Fibroblast of skin of back (primary cell): ENCODE measurements around the gene TMC2.
"Not testable (repeated sequence)": the region's sequence is repeated elsewhere in the genome, so short reads cannot be mapped to it uniquely, and the experiment has no call there.

Experiments used
- DNase-seq: peaks from one replicate; pipeline ENCODE4 v3.0.0-alpha.2; 2013

Gene TMC2

DNA sequence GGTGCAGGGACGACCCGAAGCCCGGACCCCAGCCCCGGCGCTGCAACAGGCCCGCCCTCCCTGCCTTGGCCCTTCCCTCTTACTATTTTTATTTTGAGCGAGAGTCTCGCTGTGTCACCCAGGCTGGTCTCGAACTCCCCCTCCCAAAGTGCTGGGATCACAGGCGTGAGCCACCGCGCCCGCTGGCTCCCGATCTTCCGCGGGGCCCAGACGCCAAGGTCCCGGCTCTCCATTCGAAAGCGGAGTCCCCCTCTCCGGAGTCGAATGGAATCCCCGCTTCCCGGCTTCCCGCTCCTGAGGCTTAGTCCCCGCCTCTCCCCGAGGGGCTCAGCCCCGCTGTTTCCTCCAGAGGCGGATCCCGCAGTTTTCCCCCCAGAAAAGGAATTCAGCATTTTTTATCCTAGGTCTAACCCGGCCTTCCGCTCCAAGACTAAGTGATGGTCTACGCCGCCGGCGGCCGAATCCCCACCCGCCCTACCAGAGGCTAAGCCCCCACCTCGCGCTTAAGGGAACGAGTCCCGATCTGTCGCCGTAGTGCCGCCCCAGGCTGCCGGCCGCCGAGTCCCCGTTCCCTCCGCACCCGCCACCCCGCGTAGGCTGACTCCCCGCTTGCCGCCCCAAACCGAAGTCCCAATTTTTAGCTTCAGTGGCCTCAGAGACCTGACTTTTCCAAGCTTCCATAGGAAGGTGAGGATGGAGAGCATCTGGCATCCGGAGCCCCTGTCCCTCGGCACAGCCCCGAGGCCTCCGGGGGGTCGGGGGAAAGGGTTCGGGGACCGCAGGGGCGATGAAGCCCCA, 11.5 kb upstream of the TMC2 start:
- peak; percentile 74 for DNase-seq

DNA sequence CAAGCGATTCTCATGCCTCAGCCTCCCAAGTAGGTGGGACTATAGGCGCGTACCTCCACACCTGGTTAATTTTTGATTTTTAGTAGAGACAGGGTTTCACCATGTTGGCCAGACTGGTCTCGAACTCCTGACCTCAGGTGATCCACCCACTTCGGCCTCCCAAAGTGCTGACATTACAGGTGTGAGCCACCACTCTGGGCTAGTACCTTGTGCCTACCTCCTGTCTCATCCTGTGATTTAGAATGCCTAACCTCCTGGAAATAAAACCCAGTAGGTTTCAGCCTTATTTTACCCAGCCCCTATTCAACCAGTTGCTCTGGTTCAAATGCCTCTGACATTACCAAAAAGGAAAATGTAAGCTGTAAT, 10.2 kb upstream of the TMC2 start:
- not testable (repeated sequence) for DNase-seq

DNA sequence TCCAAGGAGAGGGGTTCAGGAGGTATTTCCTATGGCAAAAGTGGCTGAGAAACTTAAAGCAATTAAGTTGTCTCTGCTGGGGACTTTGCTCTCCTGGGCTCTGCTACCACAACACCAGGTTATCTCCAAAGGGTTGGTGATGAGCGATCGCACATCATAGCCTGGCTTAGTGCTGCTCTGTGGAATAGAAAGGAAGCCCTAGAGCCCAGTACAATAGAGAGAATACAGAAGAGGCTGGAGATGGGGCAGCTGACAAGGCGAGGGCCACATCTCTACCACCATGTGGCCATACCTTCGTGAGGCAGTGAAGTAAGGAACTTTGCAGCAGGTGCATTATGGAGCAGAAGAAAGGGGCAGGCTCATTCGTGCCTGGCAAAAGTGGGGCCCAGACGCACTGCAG, 8.6 kb upstream of the TMC2 start:
- no peak for DNase-seq

DNA sequence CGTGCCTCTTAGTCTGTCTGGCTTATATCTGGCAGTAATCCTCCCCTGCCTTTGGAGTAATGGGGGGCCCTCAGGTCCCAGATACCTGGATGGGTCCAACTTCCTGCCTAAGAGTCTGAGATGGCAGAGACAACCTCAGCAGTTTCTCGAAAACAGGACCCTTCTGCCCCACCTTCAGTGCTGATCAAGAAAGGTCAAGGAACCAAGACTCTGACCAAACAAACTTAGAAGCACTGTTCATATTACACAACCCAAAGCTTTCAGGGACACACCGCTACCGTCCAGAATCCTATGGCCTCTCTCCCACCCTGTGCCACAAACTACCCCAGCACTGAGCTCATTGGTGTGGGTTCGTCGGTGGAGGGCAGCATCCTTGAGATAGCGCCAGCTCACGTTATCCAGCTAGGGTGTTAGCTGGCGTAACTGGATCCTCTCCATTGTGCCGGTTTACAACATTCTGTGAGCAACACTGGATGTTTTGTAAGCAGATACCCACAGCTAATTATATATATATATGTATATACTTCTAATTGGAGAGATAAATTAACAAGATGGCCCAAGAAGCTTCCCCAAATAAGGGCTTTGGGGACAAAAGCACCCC, 7.6 kb upstream of the TMC2 start:
- DNase-seq, result no peak

DNA sequence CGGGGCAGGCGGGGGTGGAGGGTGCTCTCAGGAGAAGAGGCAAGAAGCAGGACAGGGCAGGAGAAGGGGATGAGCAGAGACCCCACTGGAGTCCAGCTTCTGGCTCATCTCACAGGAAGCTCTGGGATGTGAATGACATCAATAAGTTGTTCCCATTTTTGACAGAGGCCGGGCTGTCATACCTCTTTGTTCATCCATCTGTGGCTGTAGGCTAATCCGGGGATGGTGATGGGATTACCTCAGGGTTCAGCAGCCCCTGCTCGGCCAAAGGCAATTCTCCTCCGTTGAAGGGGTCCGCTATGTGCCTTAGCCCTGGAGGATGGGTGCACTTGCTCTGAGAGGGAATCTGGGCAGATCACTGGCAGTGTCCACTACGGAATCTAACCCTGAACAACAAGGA, 3.3 kb upstream of the TMC2 start:
- no peak for DNase-seq

DNA sequence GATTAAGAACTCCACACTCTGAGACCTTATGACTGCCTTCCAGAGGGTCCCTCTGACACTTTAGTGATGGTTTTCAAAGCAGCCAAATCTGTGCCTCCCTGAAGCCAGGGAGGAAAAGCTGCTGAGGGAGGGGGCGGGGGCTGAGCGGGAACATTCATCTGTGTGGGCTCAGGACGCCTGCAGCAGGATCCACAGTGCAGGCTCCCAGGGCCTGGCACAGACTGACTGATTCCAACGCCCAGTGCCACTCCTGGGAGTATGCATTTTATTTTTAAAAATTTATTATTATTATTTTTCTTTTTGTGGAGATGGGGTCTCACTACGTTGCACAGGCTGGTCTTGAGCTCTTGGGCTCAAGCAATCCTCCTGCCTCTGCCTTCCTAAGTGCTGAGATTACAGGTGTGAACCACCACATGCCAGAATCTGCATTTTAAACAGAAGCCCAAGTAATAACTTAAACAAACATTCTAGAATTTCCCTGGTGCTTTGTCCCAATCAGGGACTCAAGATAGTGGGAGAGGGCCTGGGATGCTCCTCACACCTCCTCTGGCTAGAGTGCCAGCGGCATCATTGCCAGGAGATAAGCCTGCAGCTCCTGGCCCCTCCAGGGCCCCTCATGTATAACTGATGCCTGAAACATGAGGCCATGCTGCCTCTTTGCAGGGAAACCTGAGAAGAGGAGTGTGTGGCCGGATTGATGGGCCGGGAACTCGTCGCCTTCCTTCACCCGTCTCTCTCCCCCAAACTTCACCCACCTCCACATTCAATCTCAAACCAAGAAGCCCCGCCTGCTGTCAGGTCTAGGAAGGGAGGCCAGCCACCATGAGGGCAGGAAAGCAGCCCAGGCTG, 438 bp upstream of the TMC2 start:
- DNase-seq, result no peak

DNA sequence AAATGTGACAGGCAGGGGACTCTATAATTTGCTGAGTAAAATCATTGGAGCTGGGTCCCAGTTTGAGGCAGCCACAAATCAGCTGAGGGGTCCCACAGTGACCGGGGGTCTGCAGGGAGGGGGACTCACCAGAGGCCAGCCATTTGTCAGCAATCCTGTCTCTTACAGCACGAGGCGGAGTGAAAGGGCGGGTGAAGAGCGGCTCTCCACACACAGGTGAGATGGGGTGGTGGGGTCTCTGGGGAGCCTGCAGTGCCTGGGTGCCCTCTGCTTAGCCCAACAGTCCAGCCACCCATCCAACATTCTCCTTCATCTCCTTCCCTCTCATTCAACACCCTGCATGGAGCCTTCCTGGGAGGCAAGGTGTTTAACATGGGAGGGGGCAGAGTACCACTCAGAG, 728 bp downstream of the TMC2 start:
- DNase-seq, result no peak

DNA sequence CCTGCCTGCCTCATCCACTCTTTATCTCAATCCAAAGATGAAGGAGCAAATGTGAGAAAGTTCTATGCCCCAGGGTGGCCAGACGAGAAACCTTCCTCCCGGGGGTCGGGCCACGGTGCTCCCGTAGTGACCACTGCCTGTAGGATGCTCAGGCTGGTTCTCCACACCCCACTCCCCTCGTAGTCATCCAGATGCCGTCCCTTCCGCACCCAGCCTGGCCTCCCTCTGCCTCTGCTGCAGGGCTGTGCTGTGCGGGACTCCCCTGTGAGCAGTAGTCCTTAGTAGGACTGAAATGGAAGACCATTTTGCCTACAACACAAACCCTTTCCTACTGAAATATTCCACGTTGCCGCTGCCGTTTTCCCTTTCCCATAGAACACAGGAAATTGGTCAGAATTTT, 2.0 kb downstream of the TMC2 start:
- no peak for DNase-seq

DNA sequence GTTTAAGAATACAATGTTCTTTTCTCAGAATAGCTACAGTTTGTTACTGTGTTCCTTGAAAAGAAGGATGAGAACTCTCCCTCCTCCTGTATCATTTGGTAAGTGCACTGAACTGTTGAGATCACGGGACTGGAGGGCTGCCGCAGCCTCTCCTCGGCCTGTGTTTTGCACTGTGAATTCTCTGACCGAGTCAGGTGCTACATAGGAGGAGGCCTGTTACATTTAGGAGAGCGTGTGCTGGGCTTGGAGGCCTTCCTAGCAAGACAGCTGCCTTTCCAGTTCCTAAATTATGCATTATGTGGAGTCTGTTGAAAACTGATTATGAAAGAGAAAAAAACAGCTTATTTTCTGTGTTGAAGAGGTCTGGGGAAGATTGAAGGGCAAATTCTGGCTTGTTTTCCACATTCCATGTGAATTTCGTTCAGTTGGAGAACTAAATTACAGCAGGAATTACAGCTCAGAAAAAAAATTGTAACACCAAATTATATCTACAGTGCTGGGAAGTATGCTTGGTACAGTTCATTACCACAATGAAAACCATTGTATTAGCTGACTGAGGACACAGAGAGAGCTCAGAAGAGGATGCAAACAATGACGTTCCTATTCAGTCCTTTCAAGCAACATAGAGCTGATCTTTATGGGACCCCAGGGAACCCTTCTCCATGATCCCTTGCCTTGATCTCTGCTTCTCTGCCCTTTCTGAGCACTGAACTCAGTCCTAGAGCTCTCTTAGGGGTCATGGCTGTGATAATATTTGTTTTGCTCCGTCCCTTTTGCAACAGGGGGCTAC, 2.8 kb downstream of the TMC2 start:
- DNase-seq, result no peak

DNA sequence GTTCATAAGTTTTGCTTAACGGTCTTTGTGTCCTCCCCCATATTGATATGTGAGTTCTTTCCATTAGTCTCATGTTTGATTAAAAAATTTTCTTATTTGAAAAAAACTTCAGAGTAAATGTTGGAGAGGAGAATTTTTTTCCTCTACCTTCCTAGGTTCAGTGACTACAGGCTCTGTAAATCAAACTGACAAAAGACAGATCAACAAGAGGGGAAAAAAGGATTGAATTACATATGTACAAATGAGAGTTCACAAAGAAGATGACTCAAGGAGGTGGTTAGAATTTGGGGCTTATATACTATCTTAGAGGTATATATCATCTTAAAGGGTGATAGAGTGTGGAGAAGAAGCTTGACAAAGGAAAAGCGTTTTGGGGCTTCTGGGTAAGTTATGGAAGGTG, 5.6 kb downstream of the TMC2 start:
- no peak for DNase-seq

DNA sequence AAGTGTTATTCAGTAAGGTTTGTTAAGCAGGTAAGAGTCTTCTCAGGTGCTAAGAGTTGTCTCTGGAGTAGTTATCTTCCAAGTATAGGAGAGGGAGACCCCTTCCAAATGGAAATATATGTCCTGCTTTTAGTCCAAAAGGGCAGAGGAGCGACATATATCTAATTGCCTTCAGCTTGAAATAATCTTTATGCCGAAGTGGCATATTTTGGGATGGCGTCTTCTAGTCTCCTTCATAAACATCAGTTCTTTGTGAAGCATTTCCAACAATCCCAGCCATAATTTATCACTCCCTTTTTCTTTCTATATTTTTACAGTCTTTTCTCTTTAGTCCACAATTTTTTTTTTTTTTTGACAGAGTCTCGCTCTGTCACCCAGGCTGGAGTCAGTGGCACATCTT, 6.0 kb downstream of the TMC2 start:
- DNase-seq, result no peak

DNA sequence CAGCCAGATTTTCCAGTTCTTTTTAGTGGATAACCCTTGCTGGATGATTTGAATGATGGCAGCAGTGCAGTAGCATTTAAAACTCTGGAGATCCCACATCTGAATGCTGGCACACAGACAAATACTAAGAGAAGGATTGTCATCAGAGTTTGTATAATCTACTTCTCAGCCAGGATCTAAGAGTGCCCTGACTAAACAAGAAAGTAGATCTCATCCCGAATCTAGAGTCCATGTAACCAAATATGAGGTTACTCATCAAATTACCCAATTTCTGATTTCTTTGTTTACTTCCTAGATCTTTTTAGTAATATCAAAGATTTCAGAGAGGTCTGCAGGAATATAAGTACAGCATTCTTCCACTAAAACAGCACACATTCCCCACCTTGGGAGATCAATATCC, 7.8 kb downstream of the TMC2 start:
- no peak for DNase-seq

DNA sequence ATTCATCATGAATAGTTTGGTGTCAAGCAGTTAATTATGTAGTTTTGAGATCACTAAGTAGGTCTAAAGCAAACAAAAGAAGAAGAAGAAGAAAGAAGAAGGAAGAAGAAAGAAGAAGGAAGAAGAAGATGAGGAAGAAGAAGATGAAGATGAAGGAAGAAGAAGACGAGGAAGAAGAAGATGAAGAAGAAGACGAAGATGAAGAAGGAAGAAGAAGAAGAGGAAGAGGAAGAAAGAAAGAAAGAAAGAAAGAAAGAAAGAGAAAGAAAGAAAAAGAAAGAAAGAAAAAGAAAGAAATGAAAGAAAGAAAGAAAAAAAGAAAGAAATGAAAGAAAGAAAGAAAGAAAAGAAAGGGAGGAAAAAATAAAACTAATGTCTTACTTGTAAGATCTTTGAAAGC, 9.2 kb downstream of the TMC2 start:
- no peak for DNase-seq

DNA sequence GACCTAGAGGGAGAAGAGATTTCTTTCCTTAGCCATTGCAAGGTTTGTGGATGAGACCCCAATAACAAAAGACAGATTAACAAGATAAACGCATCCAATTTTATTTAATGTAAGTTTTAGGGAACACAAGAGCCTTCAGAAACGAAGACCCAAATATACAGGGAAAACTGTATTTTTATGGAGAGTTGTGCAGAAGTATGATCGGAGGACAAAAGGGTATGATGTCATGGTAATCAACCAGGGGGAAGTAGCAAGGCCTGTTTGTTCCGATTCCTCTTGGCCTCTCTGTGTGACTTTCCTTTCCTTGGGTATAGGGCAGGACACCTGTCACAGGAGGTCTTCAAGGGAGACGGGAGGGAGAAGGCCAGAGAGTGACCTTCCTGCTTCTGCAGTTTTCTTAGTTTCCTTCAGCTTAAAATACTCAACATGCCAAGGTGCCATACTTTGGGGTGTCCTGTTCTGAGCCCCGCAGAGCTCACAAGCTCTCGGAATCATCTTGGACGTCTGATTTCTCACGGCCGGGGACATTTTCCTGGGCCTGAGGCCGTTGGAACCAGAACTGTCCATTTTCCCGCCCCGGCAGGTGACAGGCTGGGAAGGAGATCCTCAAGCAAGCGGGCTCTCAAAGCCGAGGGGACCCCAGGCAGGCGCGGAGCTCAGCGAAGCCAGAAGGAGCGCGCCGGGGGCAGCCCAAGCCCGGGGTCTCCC, 21.7 kb downstream of the TMC2 start:
- DNase-seq, result no peak

DNA sequence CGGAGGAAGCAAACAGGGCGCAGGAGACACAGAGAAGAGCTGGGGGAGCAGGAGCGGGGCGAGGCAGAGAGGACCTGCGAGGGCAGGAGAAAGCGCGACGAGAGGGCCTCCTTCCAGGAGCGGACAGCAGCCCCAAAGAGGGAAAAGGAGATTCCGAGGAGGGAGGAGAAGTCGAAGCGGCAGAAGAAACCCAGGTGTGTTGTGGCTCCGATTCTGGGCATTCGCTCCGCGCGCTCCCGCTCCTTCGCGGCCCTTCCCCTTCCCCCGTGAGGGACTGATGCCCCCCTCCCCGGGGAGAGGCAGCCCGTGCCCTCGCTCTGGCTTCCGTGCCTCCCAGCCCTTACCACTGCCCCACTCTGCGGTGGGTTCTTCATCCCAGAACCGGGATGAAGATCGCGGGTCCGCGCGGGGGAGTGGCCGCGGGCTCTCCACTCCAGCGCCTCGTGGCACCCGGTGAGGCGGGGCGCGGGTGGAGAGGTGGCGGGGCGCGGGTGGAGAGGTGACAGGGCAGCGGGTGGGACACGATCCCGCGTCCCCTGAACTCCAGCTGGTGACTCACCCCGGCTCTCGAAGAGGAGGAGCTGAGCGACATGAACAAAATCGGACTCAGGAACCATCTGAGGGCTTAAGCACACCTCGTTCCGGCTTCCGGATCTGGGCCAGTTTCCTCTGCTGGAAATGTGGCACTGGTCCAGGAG, 22.4 kb downstream of the TMC2 start:
- DNase-seq, result peak; percentile 11

DNA sequence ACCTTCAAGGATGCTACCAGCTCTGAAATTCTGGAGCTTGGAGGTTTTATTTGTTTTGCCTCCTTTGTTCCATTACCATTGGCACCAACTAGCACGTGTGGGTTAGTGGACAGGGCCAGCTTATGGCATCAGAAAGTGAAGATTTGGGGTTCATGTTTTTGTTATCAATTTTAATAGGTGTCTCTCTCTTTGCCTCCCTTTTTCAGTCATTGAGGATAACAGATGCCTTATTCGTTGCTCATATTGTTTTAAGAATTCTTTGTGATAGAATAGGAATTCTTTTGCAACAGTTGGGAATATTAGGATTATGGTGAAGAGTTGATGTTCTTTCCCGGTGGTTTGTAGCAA, 22.9 kb downstream of the TMC2 start:
- DNase-seq, result peak; percentile 3

DNA sequence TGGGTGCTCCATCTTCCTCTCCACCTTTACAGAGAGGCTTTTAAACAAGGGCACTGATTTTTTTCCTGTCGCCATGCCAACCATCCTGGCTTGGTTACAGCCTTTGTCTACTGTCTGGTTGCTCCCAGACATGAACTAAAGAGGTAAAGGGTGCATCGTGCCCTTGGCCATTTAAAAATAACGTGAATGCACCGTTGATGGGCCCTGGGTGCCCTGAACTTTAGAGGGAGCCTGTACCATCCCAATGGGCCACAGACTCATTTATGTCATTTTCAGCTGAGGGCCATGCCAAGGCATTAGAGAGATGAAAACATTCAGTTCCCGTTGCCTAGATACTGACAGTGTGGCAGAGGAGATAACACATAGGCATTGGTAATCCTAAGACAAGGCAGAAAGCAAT, 23.3 kb downstream of the TMC2 start:
- DNase-seq, result no peak

DNA sequence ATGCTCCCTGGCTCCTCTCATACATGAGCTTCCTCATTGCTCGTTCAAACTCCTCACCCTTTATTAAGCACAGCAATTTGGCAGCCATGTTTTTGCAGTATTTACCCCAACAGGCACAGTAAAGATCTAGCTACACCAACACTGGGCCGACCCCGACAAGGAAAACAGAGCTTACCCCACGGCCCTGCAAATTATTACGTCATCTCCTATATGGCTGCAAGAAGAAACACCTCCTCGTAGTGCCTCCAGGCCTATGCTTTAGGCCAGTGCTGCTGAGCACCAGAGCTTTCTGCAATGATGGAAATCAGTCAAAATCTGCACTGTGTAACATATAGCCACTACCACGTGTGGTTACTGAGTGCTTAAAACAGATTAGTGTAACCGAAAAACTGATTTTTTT, 26.7 kb downstream of the TMC2 start:
- DNase-seq, result no peak

DNA sequence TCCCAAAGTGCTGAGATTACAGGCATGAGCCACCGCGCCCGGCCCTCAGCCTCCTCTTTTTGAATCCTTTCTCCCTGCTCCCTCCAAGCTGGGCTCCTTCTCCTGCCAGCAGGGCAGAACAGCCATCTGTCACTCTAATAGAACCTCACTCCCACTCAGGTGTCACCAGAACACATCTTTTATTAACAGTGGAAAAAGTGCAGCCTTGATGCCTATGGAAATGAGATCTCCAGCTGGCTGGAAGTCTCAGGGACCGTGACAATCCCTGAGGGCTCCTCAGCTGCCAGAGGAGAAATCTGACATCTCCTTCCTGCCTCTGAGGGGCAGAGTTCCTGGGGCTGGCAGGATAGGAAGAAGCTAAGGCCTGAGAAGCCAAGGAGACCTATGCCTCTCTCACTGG, 28.0 kb downstream of the TMC2 start:
- DNase-seq, result no peak

DNA sequence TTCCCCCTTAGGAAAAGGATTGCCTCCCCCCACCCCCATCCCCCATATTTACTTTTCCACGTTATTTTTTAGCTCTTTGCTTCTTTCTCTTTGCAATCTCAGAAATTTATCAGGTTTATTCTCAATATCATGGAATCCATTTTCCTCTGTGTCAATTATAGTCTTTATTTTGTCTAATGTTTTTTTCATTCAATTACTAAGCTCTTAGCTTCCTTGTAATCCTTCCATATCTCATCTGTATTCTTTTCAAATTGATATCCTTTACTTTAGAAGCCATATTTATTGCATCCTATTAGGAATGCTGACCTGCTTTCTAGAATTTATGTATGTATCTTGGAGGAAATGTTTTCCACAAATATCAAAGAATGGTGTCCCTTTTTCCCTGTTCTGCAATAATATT, 39.3 kb downstream of the TMC2 start:
- DNase-seq, result no peak

DNA sequence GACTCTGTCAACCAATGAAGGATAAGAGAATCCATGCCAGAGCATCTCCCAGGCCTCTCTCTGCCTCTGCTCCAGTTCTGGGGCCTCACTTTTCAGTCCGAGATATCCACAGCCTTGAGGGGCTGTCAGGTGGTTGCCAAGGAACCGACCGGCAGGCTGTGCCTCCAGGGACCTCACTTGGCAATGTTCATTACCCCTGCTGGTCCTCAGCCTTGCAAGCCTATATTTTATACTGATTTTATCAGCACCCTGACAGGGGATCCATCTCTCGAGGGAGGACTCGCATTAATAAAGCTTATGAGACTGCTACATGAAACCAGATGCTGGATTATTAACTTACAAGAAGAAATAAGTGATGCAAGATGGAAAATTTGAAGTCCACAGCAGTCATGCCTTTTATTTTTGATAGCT, 39.9 kb downstream of the TMC2 start:
- DNase-seq, result no peak
